ENCODE measurements around the gene FHL3. TPM values are rescaled to one million over a fixed set of nuclear protein-coding genes. Genes with fewer than 3 reads are reported as not detected.

FHL3 gene
- total and polyA plus RNA-seq, 2 experiments from 2014 or later = 28.3 to 49.0 TPM

- H3K27ac Mint-ChIP-seq = peak overlapping the region; percentile 94
- peaks cover 24% of the 10 kb centered on the region for H3K27me3 Mint-ChIP-seq (ENCODE audit: insufficient read depth, low read depth, poor library complexity)
- Histone ChIP-seq H2AFZ (no peak overlapping the region), H3K4me3 (peak overlapping the region; percentile 67), H3F3A (replicated peaks; ENCODE audit: low read depth) (peaks cover 13% of the 10 kb centered on the region), H3K36me3 (ENCODE audit: insufficient read depth) (peaks cover 15% of the 10 kb centered on the region; the same call in 1 of the 2 replicates), H3K27me3 (ENCODE audit: insufficient read depth) (no peaks in the 10 kb centered on the region), H3K4me1 (ENCODE audit: insufficient read depth) (peaks cover 30% of the 10 kb centered on the region), H3K4me2 (peak overlapping the region; percentile 83), H3K9me2 (ENCODE audit: insufficient read depth) (no peaks in the 10 kb centered on the region), H3K27ac (ENCODE audit: low read depth) (peak overlapping the region; percentile 96), H4K20me1 (replicated peaks; ENCODE audit: insufficient read depth) (no peaks in the 10 kb centered on the region), H3K79me2 (replicated peaks; ENCODE audit: insufficient read depth) (no peaks in the 10 kb centered on the region)
- peaks cover 28% of the 10 kb centered on the region for H3K36me3 Mint-ChIP-seq (ENCODE audit: low read depth)
- ATAC-seq (no peak), DNase-seq (ENCODE audit: low spot score) (peak; percentile 30)
- TF ChIP-seq EZH2phosphoT487 (IDR thresholded peaks at IDR 0.05; ENCODE audit: unreplicated experiment) (no peak), JUNB (IDR thresholded peaks at IDR 0.05; ENCODE audit: unreplicated experiment) (no peak), CREB1 (CRISPR knock-in tag; IDR thresholded peaks at IDR 0.05; ENCODE audit: low read depth) (no peak), STAT1 (IDR thresholded peaks at IDR 0.05; ENCODE audit: unreplicated experiment) (no peak), ZNF331 (CRISPR knock-in tag; IDR thresholded peaks at IDR 0.05; ENCODE audit: low read depth) (no peak), POLR2AphosphoS5 (IDR thresholded peaks at IDR 0.05; ENCODE audit: low read depth) (no peak), ZNF114 (CRISPR knock-in tag; IDR thresholded peaks at IDR 0.05) (no peak), NANOG (IDR thresholded peaks at IDR 0.05; ENCODE audit: borderline replicate concordance) (no peak), ETS1 (IDR thresholded peaks at IDR 0.05) (no peak; the same call in 1 of the 2 replicates), EZH2 (IDR thresholded peaks at IDR 0.05; ENCODE audit: low read depth, unreplicated experiment) (no peak)
- TF ChIP-seq, protein P1, sequence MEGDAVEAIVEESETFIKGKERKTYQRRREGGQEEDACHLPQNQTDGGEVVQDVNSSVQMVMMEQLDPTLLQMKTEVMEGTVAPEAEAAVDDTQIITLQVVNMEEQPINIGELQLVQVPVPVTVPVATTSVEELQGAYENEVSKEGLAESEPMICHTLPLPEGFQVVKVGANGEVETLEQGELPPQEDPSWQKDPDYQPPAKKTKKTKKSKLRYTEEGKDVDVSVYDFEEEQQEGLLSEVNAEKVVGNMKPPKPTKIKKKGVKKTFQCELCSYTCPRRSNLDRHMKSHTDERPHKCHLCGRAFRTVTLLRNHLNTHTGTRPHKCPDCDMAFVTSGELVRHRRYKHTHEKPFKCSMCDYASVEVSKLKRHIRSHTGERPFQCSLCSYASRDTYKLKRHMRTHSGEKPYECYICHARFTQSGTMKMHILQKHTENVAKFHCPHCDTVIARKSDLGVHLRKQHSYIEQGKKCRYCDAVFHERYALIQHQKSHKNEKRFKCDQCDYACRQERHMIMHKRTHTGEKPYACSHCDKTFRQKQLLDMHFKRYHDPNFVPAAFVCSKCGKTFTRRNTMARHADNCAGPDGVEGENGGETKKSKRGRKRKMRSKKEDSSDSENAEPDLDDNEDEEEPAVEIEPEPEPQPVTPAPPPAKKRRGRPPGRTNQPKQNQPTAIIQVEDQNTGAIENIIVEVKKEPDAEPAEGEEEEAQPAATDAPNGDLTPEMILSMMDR (conservative IDR thresholded peaks at IDR 0.05; ENCODE audit: low read depth in 2 of 2) = no peak
- TF ChIP-seq, protein P2, sequence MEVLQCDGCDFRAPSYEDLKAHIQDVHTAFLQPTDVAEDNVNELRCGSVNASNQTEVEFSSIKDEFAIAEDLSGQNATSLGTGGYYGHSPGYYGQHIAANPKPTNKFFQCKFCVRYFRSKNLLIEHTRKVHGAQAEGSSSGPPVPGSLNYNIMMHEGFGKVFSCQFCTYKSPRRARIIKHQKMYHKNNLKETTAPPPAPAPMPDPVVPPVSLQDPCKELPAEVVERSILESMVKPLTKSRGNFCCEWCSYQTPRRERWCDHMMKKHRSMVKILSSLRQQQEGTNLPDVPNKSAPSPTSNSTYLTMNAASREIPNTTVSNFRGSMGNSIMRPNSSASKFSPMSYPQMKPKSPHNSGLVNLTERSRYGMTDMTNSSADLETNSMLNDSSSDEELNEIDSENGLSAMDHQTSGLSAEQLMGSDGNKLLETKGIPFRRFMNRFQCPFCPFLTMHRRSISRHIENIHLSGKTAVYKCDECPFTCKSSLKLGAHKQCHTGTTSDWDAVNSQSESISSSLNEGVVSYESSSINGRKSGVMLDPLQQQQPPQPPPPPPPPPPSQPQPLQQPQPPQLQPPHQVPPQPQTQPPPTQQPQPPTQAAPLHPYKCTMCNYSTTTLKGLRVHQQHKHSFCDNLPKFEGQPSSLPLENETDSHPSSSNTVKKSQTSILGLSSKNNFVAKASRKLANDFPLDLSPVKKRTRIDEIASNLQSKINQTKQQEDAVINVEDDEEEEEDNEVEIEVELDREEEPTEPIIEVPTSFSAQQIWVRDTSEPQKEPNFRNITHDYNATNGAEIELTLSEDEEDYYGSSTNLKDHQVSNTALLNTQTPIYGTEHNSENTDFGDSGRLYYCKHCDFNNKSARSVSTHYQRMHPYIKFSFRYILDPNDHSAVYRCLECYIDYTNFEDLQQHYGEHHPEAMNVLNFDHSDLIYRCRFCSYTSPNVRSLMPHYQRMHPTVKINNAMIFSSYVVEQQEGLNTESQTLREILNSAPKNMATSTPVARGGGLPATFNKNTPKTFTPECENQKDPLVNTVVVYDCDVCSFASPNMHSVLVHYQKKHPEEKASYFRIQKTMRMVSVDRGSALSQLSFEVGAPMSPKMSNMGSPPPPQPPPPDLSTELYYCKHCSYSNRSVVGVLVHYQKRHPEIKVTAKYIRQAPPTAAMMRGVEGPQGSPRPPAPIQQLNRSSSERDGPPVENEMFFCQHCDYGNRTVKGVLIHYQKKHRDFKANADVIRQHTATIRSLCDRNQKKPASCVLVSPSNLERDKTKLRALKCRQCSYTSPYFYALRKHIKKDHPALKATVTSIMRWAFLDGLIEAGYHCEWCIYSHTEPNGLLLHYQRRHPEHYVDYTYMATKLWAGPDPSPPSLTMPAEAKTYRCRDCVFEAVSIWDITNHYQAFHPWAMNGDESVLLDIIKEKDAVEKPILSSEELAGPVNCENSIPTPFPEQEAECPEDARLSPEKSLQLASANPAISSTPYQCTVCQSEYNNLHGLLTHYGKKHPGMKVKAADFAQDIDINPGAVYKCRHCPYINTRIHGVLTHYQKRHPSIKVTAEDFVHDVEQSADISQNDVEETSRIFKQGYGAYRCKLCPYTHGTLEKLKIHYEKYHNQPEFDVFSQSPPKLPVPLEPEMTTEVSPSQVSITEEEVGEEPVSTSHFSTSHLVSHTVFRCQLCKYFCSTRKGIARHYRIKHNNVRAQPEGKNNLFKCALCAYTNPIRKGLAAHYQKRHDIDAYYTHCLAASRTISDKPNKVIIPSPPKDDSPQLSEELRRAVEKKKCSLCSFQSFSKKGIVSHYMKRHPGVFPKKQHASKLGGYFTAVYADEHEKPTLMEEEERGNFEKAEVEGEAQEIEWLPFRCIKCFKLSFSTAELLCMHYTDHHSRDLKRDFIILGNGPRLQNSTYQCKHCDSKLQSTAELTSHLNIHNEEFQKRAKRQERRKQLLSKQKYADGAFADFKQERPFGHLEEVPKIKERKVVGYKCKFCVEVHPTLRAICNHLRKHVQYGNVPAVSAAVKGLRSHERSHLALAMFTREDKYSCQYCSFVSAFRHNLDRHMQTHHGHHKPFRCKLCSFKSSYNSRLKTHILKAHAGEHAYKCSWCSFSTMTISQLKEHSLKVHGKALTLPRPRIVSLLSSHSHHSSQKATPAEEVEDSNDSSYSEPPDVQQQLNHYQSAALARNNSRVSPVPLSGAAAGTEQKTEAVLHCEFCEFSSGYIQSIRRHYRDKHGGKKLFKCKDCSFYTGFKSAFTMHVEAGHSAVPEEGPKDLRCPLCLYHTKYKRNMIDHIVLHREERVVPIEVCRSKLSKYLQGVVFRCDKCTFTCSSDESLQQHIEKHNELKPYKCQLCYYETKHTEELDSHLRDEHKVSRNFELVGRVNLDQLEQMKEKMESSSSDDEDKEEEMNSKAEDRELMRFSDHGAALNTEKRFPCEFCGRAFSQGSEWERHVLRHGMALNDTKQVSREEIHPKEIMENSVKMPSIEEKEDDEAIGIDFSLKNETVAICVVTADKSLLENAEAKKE (CRISPR knock-in tag; IDR thresholded peaks at IDR 0.05) = no peak
- TF ChIP-seq, protein P3, sequence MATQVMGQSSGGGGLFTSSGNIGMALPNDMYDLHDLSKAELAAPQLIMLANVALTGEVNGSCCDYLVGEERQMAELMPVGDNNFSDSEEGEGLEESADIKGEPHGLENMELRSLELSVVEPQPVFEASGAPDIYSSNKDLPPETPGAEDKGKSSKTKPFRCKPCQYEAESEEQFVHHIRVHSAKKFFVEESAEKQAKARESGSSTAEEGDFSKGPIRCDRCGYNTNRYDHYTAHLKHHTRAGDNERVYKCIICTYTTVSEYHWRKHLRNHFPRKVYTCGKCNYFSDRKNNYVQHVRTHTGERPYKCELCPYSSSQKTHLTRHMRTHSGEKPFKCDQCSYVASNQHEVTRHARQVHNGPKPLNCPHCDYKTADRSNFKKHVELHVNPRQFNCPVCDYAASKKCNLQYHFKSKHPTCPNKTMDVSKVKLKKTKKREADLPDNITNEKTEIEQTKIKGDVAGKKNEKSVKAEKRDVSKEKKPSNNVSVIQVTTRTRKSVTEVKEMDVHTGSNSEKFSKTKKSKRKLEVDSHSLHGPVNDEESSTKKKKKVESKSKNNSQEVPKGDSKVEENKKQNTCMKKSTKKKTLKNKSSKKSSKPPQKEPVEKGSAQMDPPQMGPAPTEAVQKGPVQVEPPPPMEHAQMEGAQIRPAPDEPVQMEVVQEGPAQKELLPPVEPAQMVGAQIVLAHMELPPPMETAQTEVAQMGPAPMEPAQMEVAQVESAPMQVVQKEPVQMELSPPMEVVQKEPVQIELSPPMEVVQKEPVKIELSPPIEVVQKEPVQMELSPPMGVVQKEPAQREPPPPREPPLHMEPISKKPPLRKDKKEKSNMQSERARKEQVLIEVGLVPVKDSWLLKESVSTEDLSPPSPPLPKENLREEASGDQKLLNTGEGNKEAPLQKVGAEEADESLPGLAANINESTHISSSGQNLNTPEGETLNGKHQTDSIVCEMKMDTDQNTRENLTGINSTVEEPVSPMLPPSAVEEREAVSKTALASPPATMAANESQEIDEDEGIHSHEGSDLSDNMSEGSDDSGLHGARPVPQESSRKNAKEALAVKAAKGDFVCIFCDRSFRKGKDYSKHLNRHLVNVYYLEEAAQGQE (IDR thresholded peaks at IDR 0.05; ENCODE audit: unreplicated experiment) = no peak
- H3K4me3 Mint-ChIP-seq = peak overlapping the region; percentile 72
- H3K9me3 Mint-ChIP-seq = peaks cover 3% of the 10 kb centered on the region; the same call in 1 of the 3 replicates
- peaks cover 40% of the 10 kb centered on the region for H3K4me1 Mint-ChIP-seq
Measured at GRCh38 chr1:37994886-37995566, 10.3 kb downstream of the FHL3 start.

Data from GM23338 (cell line).